Activated CD8-positive, alpha-beta memory T cell treated with anti-CD3 and anti-CD28 coated beads, Interleukin-2, amount 50 U/mL, for 4 hours (primary cell): ENCODE data around the gene SST.

Source experiments
- DNase-seq: peaks from one replicate; pipeline ENCODE4 v3.0.0-alpha.2; 2020

Gene SST

DNA sequence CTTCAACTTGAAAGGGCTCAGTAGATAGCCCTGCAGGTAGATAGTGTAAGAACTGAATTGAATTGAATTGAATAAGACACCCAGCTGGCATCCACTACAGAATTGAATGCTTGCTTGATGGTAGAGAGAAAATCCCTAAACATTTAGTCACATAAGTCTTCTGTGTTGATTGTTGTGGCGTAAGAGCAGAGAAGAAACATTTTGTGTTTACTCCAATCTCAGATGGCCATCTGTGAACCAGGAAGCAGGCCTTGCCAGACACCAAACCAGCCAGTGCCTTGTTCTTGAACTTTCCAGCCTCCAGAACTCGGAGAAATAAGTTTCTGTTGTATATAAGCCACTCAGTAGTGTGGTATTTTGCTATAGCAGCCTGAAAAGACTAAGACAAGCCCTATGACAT, 43.6 kb downstream of the SST start:
- DNase-seq = no peak

DNA sequence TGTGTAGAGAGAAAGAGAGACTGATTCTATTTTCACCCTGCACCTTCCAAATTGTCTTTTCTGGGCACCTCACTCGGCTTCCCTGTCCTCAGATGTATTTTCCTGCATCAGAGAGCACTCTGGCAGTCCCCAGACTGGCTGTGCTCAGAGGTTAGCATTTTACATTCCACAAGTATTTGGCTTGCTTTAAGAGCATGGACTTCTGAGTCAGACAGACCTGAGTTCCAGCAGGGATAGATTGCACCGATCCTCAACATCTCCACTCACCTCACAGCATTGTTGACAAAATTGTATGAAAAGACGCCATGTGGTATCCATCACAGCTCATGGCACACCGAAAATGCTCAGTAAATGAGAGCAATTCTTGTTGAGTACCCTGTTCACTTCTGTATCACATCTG, 45.6 kb downstream of the SST start:
- no peak for DNase-seq

DNA sequence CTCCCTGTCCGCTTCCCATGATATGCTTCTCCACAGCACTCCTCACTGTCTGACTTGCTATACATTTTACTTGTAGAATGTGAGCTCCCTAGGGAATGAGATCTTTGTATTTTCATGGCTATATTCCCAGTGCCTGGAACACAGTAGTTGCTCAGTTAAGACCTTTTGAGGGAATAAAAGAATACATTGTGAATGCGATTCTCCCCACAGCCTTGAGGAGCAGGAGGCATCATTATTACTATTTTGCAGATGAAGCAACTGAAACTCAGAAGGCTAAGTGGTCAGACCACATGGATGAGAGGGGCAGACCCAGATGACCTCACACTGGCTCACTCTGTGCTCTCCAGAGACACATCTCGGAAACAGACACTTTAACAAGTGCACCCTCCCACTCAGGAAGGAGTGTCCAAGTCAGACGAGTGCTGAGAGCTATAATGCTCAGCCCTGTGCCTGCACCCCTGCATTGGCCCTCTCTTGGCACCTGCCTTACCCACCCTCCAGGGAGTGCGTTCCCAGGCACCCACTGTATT, 46.8 kb downstream of the SST start:
- no peak for DNase-seq

DNA sequence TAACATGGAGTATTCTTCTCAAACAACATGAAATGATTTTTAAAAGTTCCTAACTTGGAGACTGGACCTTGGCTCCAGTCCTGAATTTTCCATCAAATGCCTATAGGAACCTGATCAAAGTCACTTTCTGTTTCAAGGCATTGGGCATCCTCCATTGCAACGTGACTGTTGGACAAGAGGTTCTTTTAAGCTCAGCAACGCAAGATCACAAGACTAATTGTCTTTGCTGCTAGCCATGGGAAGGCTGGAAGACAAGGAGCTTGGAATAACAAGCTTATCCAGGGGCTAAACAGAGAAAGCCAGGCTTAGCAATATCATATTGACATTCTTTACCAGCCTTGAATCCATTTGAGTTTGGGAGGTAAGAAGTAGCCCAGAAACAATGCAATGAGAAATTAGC, 48.3 kb downstream of the SST start:
- DNase-seq = no peak

DNA sequence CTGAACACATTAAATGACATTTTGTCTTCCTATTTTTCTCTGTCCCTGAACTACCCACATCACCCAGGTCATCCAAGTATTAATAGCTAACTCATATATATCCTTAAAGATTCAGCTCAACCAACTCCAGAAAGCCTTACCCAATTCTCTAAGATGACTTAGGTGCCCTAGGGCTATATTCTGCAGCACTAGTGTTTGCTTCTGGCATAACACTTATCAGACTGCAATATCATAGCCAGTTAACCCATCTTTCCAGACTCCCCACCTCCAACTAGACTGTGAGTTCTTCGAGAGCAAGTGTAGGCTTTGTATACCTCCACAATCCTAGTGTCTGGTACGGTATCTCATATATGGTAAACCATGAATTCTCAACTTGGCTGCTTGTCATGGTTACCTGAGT, 50.7 kb downstream of the SST start:
- DNase-seq = no peak
